GM23338 (cell line): ENCODE data around the gene DMRT3.

Source experiments
- CREB1 ChIP-seq: fragments of 250-450 bp; sonication (Bioruptor Pico); IDR thresholded peaks from 2 replicates; pipeline ENCODE4 v1.5.0; 2020; ENCODE audit warnings: low read depth, mild to moderate bottlenecking, moderate library complexity
- TF ChIP-seq, protein P1 (sequence below), 2 experiments: fragments of 200-600 bp in 1 of 2; sonication (generic) in 1 of 2; conservative IDR thresholded peaks; 2 replicates each; pipeline versions ENCODE4 v1.5.1 to v1.6.1; 2016 to 2017; ENCODE audit warnings: antibody characterized with exemption in 2 of 2, low read depth in 2 of 2, mild to moderate bottlenecking in 2 of 2, moderate library complexity in 1 of 2
- TF ChIP-seq, protein P2 (sequence below): IDR thresholded peaks from 2 replicates; pipeline ENCODE4 v1.6.1; 2016; ENCODE audit warnings: antibody characterized with exemption

DNA sequence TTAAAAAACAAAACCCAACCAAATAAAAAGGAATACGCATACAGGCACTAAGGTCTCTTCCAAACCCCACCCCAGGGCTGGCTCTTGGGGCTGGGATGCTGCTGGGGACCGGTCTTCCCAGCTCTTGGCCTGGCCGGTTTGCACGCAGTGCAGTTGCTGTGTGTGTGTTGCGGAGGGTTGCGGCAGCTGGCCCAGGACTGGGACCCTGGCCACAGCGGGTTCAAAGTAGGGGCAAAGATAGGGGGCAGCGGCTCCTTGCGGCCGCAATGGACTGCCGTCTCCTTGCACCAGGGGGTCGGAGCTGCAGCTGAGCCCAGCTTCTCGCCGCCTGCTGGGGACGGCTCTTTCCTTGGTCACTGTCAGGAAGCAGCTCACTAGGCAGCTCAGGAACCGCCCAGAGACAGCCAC lies 5.0 kb downstream of the DMRT3 start:
- TF ChIP-seq, protein P1, sequence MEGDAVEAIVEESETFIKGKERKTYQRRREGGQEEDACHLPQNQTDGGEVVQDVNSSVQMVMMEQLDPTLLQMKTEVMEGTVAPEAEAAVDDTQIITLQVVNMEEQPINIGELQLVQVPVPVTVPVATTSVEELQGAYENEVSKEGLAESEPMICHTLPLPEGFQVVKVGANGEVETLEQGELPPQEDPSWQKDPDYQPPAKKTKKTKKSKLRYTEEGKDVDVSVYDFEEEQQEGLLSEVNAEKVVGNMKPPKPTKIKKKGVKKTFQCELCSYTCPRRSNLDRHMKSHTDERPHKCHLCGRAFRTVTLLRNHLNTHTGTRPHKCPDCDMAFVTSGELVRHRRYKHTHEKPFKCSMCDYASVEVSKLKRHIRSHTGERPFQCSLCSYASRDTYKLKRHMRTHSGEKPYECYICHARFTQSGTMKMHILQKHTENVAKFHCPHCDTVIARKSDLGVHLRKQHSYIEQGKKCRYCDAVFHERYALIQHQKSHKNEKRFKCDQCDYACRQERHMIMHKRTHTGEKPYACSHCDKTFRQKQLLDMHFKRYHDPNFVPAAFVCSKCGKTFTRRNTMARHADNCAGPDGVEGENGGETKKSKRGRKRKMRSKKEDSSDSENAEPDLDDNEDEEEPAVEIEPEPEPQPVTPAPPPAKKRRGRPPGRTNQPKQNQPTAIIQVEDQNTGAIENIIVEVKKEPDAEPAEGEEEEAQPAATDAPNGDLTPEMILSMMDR (conservative IDR thresholded peaks at IDR 0.05; ENCODE audit: low read depth in 2 of 2), result peak; percentile 52 to 60
- TF ChIP-seq CREB1 (CRISPR knock-in tag), result no peak
- TF ChIP-seq, protein P2, sequence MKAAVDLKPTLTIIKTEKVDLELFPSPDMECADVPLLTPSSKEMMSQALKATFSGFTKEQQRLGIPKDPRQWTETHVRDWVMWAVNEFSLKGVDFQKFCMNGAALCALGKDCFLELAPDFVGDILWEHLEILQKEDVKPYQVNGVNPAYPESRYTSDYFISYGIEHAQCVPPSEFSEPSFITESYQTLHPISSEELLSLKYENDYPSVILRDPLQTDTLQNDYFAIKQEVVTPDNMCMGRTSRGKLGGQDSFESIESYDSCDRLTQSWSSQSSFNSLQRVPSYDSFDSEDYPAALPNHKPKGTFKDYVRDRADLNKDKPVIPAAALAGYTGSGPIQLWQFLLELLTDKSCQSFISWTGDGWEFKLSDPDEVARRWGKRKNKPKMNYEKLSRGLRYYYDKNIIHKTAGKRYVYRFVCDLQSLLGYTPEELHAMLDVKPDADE, result no peak
